ENCODE results near the gene PTPRG.

DNA sequence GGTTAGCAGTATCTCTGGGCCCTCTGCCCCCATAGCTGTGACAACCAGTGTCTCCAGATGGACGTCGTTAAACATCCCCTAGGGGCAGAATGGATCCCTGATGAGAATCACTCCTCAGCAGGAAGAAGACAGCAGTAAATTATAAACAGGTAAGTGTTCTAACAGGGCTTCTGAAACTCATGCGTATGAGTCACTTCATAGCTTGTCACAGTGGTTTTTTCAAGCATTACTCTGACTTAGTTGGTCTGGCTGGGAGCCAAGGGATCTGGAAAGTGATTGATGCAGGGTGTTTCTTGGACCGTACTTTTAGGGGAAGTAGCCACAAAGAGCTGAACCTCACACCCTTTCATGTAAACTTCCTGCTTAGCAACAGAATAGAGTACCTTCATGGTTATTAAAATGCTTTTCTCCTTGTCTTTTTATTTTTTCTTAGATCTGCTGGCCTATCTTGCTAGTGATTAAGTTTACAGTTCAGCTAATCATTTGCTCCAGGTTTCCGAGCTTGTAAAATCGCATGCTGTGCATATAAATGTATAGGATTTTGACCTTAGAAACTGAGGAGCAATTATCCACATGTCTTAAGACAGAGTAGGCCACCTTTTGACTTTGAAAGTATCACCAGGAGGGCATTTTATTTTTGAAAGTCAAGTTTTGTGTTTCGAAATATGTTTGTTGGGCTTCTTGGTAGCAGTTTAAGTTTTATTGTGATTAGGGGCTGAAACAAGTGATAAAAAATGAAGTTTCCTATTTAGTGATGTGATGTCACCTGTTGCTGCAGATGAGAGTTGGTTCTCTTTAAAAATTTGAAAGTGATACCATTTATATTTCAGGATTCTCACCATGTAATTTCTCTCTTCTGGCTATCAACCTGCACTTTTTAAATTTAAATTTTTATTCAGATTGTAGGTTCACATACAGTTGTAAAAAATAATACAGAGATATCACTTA, 333.9 kb downstream of the PTPRG start:
- TF ChIP-seq, protein P1, sequence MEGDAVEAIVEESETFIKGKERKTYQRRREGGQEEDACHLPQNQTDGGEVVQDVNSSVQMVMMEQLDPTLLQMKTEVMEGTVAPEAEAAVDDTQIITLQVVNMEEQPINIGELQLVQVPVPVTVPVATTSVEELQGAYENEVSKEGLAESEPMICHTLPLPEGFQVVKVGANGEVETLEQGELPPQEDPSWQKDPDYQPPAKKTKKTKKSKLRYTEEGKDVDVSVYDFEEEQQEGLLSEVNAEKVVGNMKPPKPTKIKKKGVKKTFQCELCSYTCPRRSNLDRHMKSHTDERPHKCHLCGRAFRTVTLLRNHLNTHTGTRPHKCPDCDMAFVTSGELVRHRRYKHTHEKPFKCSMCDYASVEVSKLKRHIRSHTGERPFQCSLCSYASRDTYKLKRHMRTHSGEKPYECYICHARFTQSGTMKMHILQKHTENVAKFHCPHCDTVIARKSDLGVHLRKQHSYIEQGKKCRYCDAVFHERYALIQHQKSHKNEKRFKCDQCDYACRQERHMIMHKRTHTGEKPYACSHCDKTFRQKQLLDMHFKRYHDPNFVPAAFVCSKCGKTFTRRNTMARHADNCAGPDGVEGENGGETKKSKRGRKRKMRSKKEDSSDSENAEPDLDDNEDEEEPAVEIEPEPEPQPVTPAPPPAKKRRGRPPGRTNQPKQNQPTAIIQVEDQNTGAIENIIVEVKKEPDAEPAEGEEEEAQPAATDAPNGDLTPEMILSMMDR (IDR thresholded peaks at IDR 0.05; ENCODE audit: low read depth, low read length), result peak; percentile 32
- no peak for TF ChIP-seq EZH2phosphoT487 (IDR thresholded peaks at IDR 0.05; ENCODE audit: low read depth)

Data from OCI-LY3 (cell line).